H1 (cell line): ENCODE measurements around the gene SLC34A1. TPM values are rescaled to one million over a fixed set of nuclear protein-coding genes. Genes with fewer than 3 reads are reported as not detected.
A peak's percentile ranks its signal among the peaks of the same experiment; 100 is the strongest.

Experiments
- CTCF ChIA-PET: fragments of 300-600 bp; sonication (Branson Sonifier 250); formaldehyde crosslinking; loops from one replicate; lab custom pipeline; 2021; ENCODE audit not compliant: partially characterized antibody; lab: Charles Lee
- POLR2A ChIA-PET: fragments of 300-600 bp; sonication (Branson Sonifier 250); formaldehyde crosslinking; loops from one replicate; lab custom pipeline; 2021; ENCODE audit warnings: inconsistent platforms; ENCODE audit not compliant: partially characterized antibody; lab: Charles Lee
- DNase-seq, 2 experiments: peaks; one replicate each; pipeline versions ENCODE4 v3.0.0 to v3.0.0-alpha.2; 2010 to 2022; ENCODE audit warnings: low spot score in 2 of 2, low read depth in 1 of 2, mixed read lengths in 1 of 2
- FAIRE-seq: peaks from 2 replicates; lab custom pipeline; 2011; peaks lifted over from hg19 to GRCh38; lab: Jason Lieb, UNC
- H2AFZ ChIP-seq: 2 replicates; pipeline ENCODE4 v1.8.1; 2012; ENCODE audit warnings: low read length, inconsistent platforms
- H2AK5ac ChIP-seq: 2 replicates; pipeline ENCODE4 v1.6.1; 2013; ENCODE audit warnings: low read depth, low read length
- H2BK120ac ChIP-seq: replicated peaks from 2 replicates; pipeline ENCODE3; 2013; ENCODE audit warnings: low read depth, low read length, inconsistent platforms
- H2BK12ac ChIP-seq: 2 replicates; pipeline ENCODE4 v1.6.1; 2013; ENCODE audit warnings: low read depth, low read length
- H2BK15ac ChIP-seq: 2 replicates; pipeline ENCODE4 v1.6.1; 2013; ENCODE audit warnings: low read length
- H2BK20ac ChIP-seq: 2 replicates; pipeline ENCODE4 v1.6.1; 2013; ENCODE audit warnings: low read length
- H2BK5ac ChIP-seq: 2 replicates; pipeline ENCODE4 v1.6.1; 2013; ENCODE audit warnings: low read depth, low read length
- H3K14ac ChIP-seq: 2 replicates; pipeline ENCODE4 v1.6.1; 2013; ENCODE audit warnings: inconsistent platforms; ENCODE audit not compliant: insufficient read length
- H3K18ac ChIP-seq: 2 replicates; pipeline ENCODE4 v1.6.1; 2013; ENCODE audit warnings: low read length; ENCODE audit errors: extremely low read depth
- H3K23ac ChIP-seq: 2 replicates; pipeline ENCODE4 v1.6.1; 2013; ENCODE audit warnings: inconsistent platforms; ENCODE audit not compliant: insufficient read length
- H3K23me2 ChIP-seq: 2 replicates; pipeline ENCODE4 v1.6.1; 2013; ENCODE audit warnings: low read depth, low read length
- H3K27ac ChIP-seq: 2 replicates; pipeline ENCODE4 v1.6.1; 2011; ENCODE audit warnings: low read depth, low read length, inconsistent platforms
- H3K27me3 ChIP-seq, 4 experiments: replicated peaks in 1 of 4; 1 replicate in 1 of 4; 2 replicates in 3 of 4; pipeline versions ENCODE4 v1.6.1 to v1.8.1; 2011 to 2013; ENCODE audit warnings: low read length in 3 of 4, mild to moderate bottlenecking in 3 of 4, inconsistent platforms in 2 of 4, mixed read lengths in 2 of 4, moderate library complexity in 1 of 4; ENCODE audit not compliant: control insufficient read depth in 3 of 4, insufficient read depth in 3 of 4; ENCODE audit errors: extremely low read depth in 1 of 4
- H3K36me3 ChIP-seq, 4 experiments: 2 replicates each; pipeline versions ENCODE4 v1.6.1 to v1.8.1; 2011 to 2013; ENCODE audit warnings: mild to moderate bottlenecking in 4 of 4, low read length in 3 of 4, moderate library complexity in 2 of 4, control low read depth in 1 of 4, inconsistent platforms in 1 of 4; ENCODE audit not compliant: insufficient read depth in 4 of 4, control insufficient read depth in 2 of 4
- H3K4ac ChIP-seq: replicated peaks from 2 replicates; pipeline ENCODE3; 2013; ENCODE audit warnings: low read length, low read depth, mixed read lengths, inconsistent platforms; ENCODE audit not compliant: insufficient read length
- H3K4me1 ChIP-seq, 4 experiments: replicated peaks in 1 of 4; 1 replicate in 1 of 4; 2 replicates in 3 of 4; pipeline versions ENCODE4 v1.6.1 to v1.8.1; 2011 to 2013; ENCODE audit warnings: low read length in 3 of 4, inconsistent platforms in 2 of 4, mixed read lengths in 1 of 4; ENCODE audit not compliant: insufficient read depth in 4 of 4, control insufficient read depth in 3 of 4
- H3K4me2 ChIP-seq, 2 experiments: 2 replicates each; pipeline versions ENCODE4 v1.6.1 to v1.8.1; 2011 to 2013; ENCODE audit warnings: low read depth in 2 of 2, low read length in 2 of 2, control low read depth in 1 of 2, inconsistent platforms in 1 of 2, mild to moderate bottlenecking in 1 of 2; ENCODE audit not compliant: insufficient read depth in 1 of 2
- H3K4me3 ChIP-seq, 4 experiments: fragments of 200-600, 300-600 bp in 1 of 4; sonication (generic), shearing (Covaris generic), sonication (Bioruptor Twin) in 1 of 4; 2 replicates each; pipeline versions ENCODE4 v1.5.1 to v1.8.1; 2011 to 2016; ENCODE audit warnings: low read length in 4 of 4, low read depth in 3 of 4, control low read depth in 2 of 4, inconsistent platforms in 2 of 4, mild to moderate bottlenecking in 2 of 4, mixed read lengths in 1 of 4, moderate library complexity in 1 of 4; ENCODE audit not compliant: insufficient read depth in 2 of 4; ENCODE audit errors: extremely low read depth in 1 of 4
- H3K56ac ChIP-seq: replicated peaks from 2 replicates; pipeline ENCODE3; 2013; ENCODE audit warnings: low read depth, mild to moderate bottlenecking, mixed read lengths, low read length, inconsistent platforms; ENCODE audit not compliant: insufficient read length
- H3K79me1 ChIP-seq: 2 replicates; pipeline ENCODE4 v1.6.1; 2013; ENCODE audit warnings: low read depth, low read length, control low read depth
- H3K79me2 ChIP-seq, 2 experiments: 2 replicates each; pipeline versions ENCODE4 v1.6.1 to v1.8.1; 2012 to 2013; ENCODE audit warnings: low read length in 2 of 2, mild to moderate bottlenecking in 2 of 2, inconsistent platforms in 1 of 2; ENCODE audit not compliant: insufficient read depth in 2 of 2, control insufficient read depth in 1 of 2
- H3K9ac ChIP-seq, 4 experiments: replicated peaks in 1 of 4; 1 replicate in 1 of 4; 2 replicates in 3 of 4; pipeline versions ENCODE4 v1.6.1 to v1.8.1; 2011 to 2013; ENCODE audit warnings: low read depth in 3 of 4, low read length in 3 of 4, control low read depth in 2 of 4, mild to moderate bottlenecking in 2 of 4, moderate library complexity in 2 of 4, inconsistent platforms in 1 of 4; ENCODE audit errors: extremely low read depth in 1 of 4
- H3K9me3 ChIP-seq, 2 experiments: 2 replicates each; pipeline versions ENCODE4 v1.6.1 to v1.8.1; 2012 to 2013; ENCODE audit warnings: mild to moderate bottlenecking in 2 of 2, moderate library complexity in 2 of 2, control low read depth in 1 of 2, inconsistent platforms in 1 of 2, low read depth in 1 of 2, low read length in 1 of 2, mixed read lengths in 1 of 2; ENCODE audit not compliant: insufficient read depth in 2 of 2
- H4K20me1 ChIP-seq, 2 experiments: replicated peaks in 1 of 2; 2 replicates each; pipeline versions ENCODE3 to v1.8.1; 2011 to 2013; ENCODE audit warnings: inconsistent platforms in 2 of 2, low read length in 2 of 2, mild to moderate bottlenecking in 1 of 2; ENCODE audit not compliant: insufficient read depth in 2 of 2, control insufficient read depth in 1 of 2
- H4K5ac ChIP-seq: 2 replicates; pipeline ENCODE4 v1.6.1; 2013; ENCODE audit warnings: low read length, low read depth, mixed read lengths, inconsistent platforms; ENCODE audit not compliant: insufficient read length
- H4K8ac ChIP-seq: 2 replicates; pipeline ENCODE4 v1.8.0; 2013; ENCODE audit warnings: mild to moderate bottlenecking, moderate library complexity, low read length, inconsistent platforms; ENCODE audit not compliant: insufficient read depth; ENCODE audit errors: extremely low read depth
- H4K91ac ChIP-seq: replicated peaks from 2 replicates; pipeline ENCODE3; 2013; ENCODE audit warnings: low read length, mixed read lengths, inconsistent platforms; ENCODE audit not compliant: insufficient read length
- CTCF ChIP-seq, 3 experiments: IDR thresholded peaks; 1 replicate in 2 of 3; 2 replicates in 1 of 3; pipeline versions ENCODE4 v1.5.1 to v1.6.1; 2011; ENCODE audit warnings: low read length in 3 of 3, mild to moderate bottlenecking in 3 of 3, inconsistent platforms in 2 of 3, low read depth in 1 of 3, moderate library complexity in 1 of 3; ENCODE audit not compliant: insufficient read depth in 1 of 3; ENCODE audit errors: control extremely low read depth in 1 of 3
- MAFK ChIP-seq: IDR thresholded peaks from 2 replicates; pipeline ENCODE4 v1.6.1; 2012; ENCODE audit warnings: low read depth, mild to moderate bottlenecking, improper control_type of control experiment, low read length
- POLR2AphosphoS5 ChIP-seq: IDR thresholded peaks from 2 replicates; pipeline ENCODE4 v1.6.1; 2011; ENCODE audit warnings: low read depth, low read length
- TEAD4 ChIP-seq: IDR thresholded peaks from 2 replicates; pipeline ENCODE4 v1.6.1; 2012; ENCODE audit warnings: low read depth, low read length, inconsistent platforms, mixed read lengths
- WGBS, 2 experiments: shearing (Covaris generic) in 1 of 2; methylation state at CpG; one replicate each; pipeline versions ENCODE4 v1.1.6 to v1.1.7; 2013 to 2015; ENCODE audit warnings: low lambda C conversion rate in 2 of 2, mixed read lengths in 2 of 2, inconsistent platforms in 1 of 2, low coverage in 1 of 2, missing lambda C conversion rate in 1 of 2; ENCODE audit not compliant: insufficient replicate concordance in 2 of 2, insufficient coverage in 1 of 2, insufficient read length in 1 of 2; ENCODE audit errors: extremely low coverage in 1 of 2, missing lambda C conversion rate in 1 of 2; 5-methylcytosine and 5-hydroxymethylcytosine counted together
- polyA plus RNA-seq, 7 experiments: library from polyadenylated mRNA; depleted of rRNA in 3 of 7; stranded (reverse) in 5 of 7; unstranded in 2 of 7; fragments of >200 nt in 5 of 7; fragments of 200-250 nt in 2 of 7; gene quantifications; 1 replicate in 5 of 7; 2 replicates in 1 of 7; 4 replicates in 1 of 7; pipeline versions ENCODE4 v1.2.1 to v1.2.3, GENCODE V29; 2011 to 2013; ENCODE audit warnings: missing spikeins in 2 of 7, mixed read lengths in 2 of 7
- total RNA-seq: library from RNA; stranded (reverse); fragmentation: NEBNext Ultra II Directional; extraction: Animal tissue kit (Norgen Biotek cat#: 25700); gene quantifications from 2 replicates; pipeline ENCODE4 v1.2.1, GENCODE V29; 2021

The SLC34A1 gene
- total and polyA plus RNA-seq, 2 of the 8 experiments (the other 6 are each of a cell fraction or from before 2014, with no cell fraction given), result not detected

- WGBS, 2 experiments, result 92% methylated on average over 20 of the region's 20 CpGs; no CpG with 5 or more reads in 1 of the 2 experiments
- H4K20me1 ChIP-seq, result peaks cover 0 to 9% of the 10 kb centered on the region in 2 experiments
- no peak for TF ChIP-seq MAFK
- TF ChIP-seq TEAD4, result no peak
- TF ChIP-seq POLR2AphosphoS5, result no peak; the same call in 1 of the 2 replicates
- TF ChIP-seq CTCF (IDR thresholded peaks at IDR 0.05; ENCODE audit: control extremely low read depth in 1 of 3, insufficient read depth in 1 of 3, low read depth in 1 of 3, low read length in 3 of 3), result 0 out of 4 replicates have a peak, but pooled peaks of 1 of the 3 experiments have one; percentile 0
- H4K91ac ChIP-seq, result no peak overlapping the region
- peaks cover 2 to 7% (median 5%) of the 10 kb centered on the region in 4 experiments; a peak in 3 of 8 replicates for H3K36me3 ChIP-seq
- no peaks in the 10 kb centered on the region for H3K79me2 ChIP-seq
- no peak for DNase-seq
- H2BK20ac ChIP-seq, result no peak overlapping the region
- no peak overlapping the region for H2BK120ac ChIP-seq
- H4K8ac ChIP-seq, result no peak overlapping the region; the same call in 1 of the 2 replicates
- H3K79me1 ChIP-seq, result no peaks in the 10 kb centered on the region; the same call in 1 of the 2 replicates
- ChIA-PET POLR2A (interaction anchor here (0.7 to 67.5 kb wide), 8 partner anchors 19 to 117 kb away, joined by 3 to 3349 read pairs (median 35); partner anchors contain the start of genes DBN1, DOK3, GRK6 and PDLIM7), CTCF (interaction anchor here (0.9 to 23.6 kb wide), 10 partner anchors 10 to 134 kb away, joined by 3 to 430 read pairs (median 42); partner anchors contain the start of genes F12, GRK6, PFN3 and SLC34A1)
- peaks cover 0 to 21% (median 11%) of the 10 kb centered on the region in 4 experiments; a peak in 6 of 7 replicates for H3K4me1 ChIP-seq
- no peak overlapping the region for H2BK5ac ChIP-seq
- H3K56ac ChIP-seq, result no peak overlapping the region
- no peak overlapping the region for H2AK5ac ChIP-seq
- FAIRE-seq, result no peak
- no peak overlapping the region for H3K18ac ChIP-seq
- no peak overlapping the region for H3K23ac ChIP-seq
- no peak overlapping the region for H4K5ac ChIP-seq
- H3K9ac ChIP-seq, result no peak overlapping the region
- no peaks in the 10 kb centered on the region for H3K9me3 ChIP-seq
- no peak overlapping the region for H2AFZ ChIP-seq
- no peak overlapping the region for H3K4ac ChIP-seq
- no peak overlapping the region for H3K4me2 ChIP-seq
- no peak overlapping the region for H3K27ac ChIP-seq
- no peak overlapping the region for H3K4me3 ChIP-seq
- H2BK15ac ChIP-seq, result no peak overlapping the region
- no peak overlapping the region for H2BK12ac ChIP-seq
- peaks cover 0 to 11% (median 3%) of the 10 kb centered on the region in 4 experiments; a peak in 5 of 7 replicates for H3K27me3 ChIP-seq
- no peak overlapping the region for H3K14ac ChIP-seq
- H3K23me2 ChIP-seq, result peaks cover 6% of the 10 kb centered on the region
Measured at GRCh38 chr5:177442066-177442826, 58.0 kb downstream of the SLC34A1 start.
